WTC11 (cell line): ENCODE measurements around the gene TNS3.

Experiments used
- CREB1 ChIP-seq: sonication (generic); formaldehyde crosslinking; IDR thresholded peaks from 2 replicates; pipeline ENCODE4 v1.8.0; 2023; ENCODE audit warnings: mild to moderate bottlenecking, missing genetic modification reagents
- CTCF ChIP-seq: fragments of 200-600 bp; IDR thresholded peaks from 2 replicates; pipeline ENCODE4 v1.8.0; 2022; ENCODE audit warnings: antibody characterized with exemption
- E2F4 ChIP-seq: sonication (generic); formaldehyde crosslinking; IDR thresholded peaks from 2 replicates; pipeline ENCODE4 v1.8.1; 2022; ENCODE audit warnings: low read depth, mild to moderate bottlenecking, moderate library complexity, missing genetic modification reagents, borderline replicate concordance
- HMGXB4 ChIP-seq: sonication (generic); formaldehyde crosslinking; IDR thresholded peaks from 2 replicates; pipeline ENCODE4 v1.8.1; 2023; ENCODE audit warnings: mild to moderate bottlenecking, moderate library complexity, missing genetic modification reagents
- PREB ChIP-seq: sonication (generic); formaldehyde crosslinking; IDR thresholded peaks from 2 replicates; pipeline ENCODE4 v1.8.1; 2022; ENCODE audit warnings: mild to moderate bottlenecking, missing genetic modification reagents, moderate library complexity, borderline replicate concordance
- SMAD4 ChIP-seq: sonication (generic); formaldehyde crosslinking; IDR thresholded peaks from 2 replicates; pipeline ENCODE4 v1.8.0; 2022; ENCODE audit warnings: mild to moderate bottlenecking, missing genetic modification reagents
- SP1 ChIP-seq: sonication (generic); formaldehyde crosslinking; conservative IDR thresholded peaks from 2 replicates; pipeline ENCODE4 v1.8.1; 2022; ENCODE audit warnings: missing genetic modification reagents
- ZBTB21 ChIP-seq: sonication (generic); formaldehyde crosslinking; IDR thresholded peaks from 2 replicates; pipeline ENCODE4 v1.8.1; 2023; ENCODE audit warnings: mild to moderate bottlenecking, missing genetic modification reagents, borderline replicate concordance

- TF ChIP-seq CTCF = no peak
- TF ChIP-seq PREB (CRISPR knock-in tag) = no peak
- no peak for TF ChIP-seq SMAD4
- TF ChIP-seq HMGXB4 (CRISPR knock-in tag) = no peak
- no peak for TF ChIP-seq ZBTB21 (CRISPR knock-in tag)
- TF ChIP-seq SP1 (CRISPR knock-in tag) = no peak
- TF ChIP-seq E2F4 (CRISPR knock-in tag) = no peak
- TF ChIP-seq CREB1 (CRISPR knock-in tag) = no peak
These were observed 60.7 kb downstream of the TNS3 start for GRCh38 chr7:47521011-47521795.
